A549 treated with AZD9567 at 1 μM for 4 hours (cell line): ENCODE measurements around the gene PARVB. TPM values are rescaled to one million over a fixed set of nuclear protein-coding genes. Genes with fewer than 3 reads are reported as not detected.

Experiments used
- total RNA-seq: library from RNA; stranded (reverse); fragments of 200-300 nt; extraction: Qiagen RNA extraction; gene quantifications from 5 replicates; pipeline ENCODE4 v1.2.3, GENCODE V29; 2022; ENCODE audit not compliant: insufficient read depth

The PARVB gene, protein sequence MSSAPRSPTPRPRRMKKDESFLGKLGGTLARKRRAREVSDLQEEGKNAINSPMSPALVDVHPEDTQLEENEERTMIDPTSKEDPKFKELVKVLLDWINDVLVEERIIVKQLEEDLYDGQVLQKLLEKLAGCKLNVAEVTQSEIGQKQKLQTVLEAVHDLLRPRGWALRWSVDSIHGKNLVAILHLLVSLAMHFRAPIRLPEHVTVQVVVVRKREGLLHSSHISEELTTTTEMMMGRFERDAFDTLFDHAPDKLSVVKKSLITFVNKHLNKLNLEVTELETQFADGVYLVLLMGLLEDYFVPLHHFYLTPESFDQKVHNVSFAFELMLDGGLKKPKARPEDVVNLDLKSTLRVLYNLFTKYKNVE
- 38.4 to 41.5 TPM (median 39.5 TPM) in 5 replicates for total RNA-seq

DNA sequence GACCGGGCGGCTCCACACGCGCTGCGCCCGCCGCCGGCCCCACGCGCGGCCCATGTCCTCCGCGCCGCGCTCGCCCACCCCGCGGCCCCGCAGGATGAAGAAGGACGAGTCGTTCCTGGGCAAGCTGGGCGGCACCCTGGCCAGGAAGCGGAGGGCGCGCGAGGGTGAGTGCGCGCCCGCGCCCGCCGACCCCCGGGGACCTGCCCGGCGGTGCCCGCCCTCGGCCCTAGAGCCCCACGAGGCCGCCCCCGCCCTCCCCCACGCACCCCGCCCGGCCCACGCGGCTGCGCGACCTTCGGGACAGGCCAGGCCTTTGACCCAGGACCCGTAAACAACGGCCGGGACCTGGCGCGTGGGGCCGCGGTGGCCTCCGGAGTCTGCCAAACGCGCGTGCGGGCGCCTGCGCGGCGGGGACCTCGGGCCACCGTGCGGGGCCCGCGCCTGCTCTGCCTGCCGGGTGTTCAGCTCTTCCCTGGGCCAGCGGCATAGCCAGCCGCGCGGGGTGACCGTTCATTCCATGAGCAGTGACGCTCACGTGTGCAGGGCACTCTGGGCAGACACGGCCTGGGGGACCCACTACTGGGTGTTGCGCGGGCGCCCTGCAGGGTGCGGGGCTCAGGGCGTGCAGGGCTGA is at the start of gene PARVB:
PARVB (plus strand) TSS at position 15 of the 634 bp plus-strand sequence; CDS start at position 53, 38 bp downstream.

DNA sequence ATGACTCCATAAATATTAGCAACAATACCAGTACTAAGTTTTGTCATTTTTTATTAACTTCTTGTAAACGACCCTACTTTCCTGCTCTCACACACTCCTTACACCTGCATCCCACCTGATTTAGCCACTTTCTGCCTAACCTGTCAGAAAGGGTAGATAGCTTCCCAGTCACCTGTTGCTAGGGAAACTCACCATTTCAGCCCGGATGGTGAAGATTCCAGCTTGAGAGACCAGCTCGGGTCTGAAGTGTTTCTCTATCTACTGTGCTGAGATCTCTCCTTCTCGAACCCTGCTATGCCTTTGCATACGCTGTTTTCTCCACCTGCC is 156.6 kb downstream of the PARVB start, which contains the start of gene PARVG:
PARVG (plus strand) TSS at position 220 of the 327 bp plus-strand sequence. CDS start 2,405 bp downstream, outside the sequence.

Other genes with a start within 250 kb of the PARVB start
- 0.15 to 0.52 TPM (median 0.51 TPM) in 4 of 5 replicates, not detected in the other for gene EFCAB6, start 212.0 kb upstream of the PARVB start, total RNA-seq
- gene SULT4A1, start 161.8 kb upstream of the PARVB start, total RNA-seq = not detected in 5 replicates
- 0.05 to 0.06 TPM (median 0.05 TPM) in 3 of 5 replicates, not detected in the others for gene PNPLA5, start 132.3 kb upstream of the PARVB start, total RNA-seq
- 0.62 to 1.0 TPM (median 0.88 TPM) in 4 of 5 replicates, not detected in the other for gene PNPLA3, start 100.5 kb upstream of the PARVB start, total RNA-seq
- 44.4 to 50.4 TPM (median 47.7 TPM) in 5 replicates for gene SAMM50, start 68.9 kb upstream of the PARVB start, total RNA-seq
- gene PARVG, start 156.6 kb downstream of the PARVB start, total RNA-seq = not detected in 5 replicates